Measurements from ENCODE around the gene TAF4.

TAF4 gene

GRCh38 chr20:62019881-62020492 lies 45.7 kb downstream of the TAF4 start:
- no peak for DNase-seq

- no peak for DNase-seq
Observed at GRCh38 chr20:62019144-62019805, 46.4 kb downstream of the TAF4 start.

- DNase-seq: no peak
Observed at GRCh38 chr20:62018437-62019143, 47.1 kb downstream of the TAF4 start.

- no peak for DNase-seq
Observed at GRCh38 chr20:62015540-62016288, 50.0 kb downstream of the TAF4 start.

- DNase-seq: no peak
Observed at GRCh38 chr20:62014889-62015537, 50.7 kb downstream of the TAF4 start.

- no peak for DNase-seq
Observed at GRCh38 chr20:62014488-62014775, 51.2 kb downstream of the TAF4 start.

GRCh38 chr20:62012631-62013030 lies 53.0 kb downstream of the TAF4 start:
- DNase-seq: no peak

- DNase-seq: no peak
Observed at GRCh38 chr20:62011938-62012534, 53.6 kb downstream of the TAF4 start.

GRCh38 chr20:62011403-62011790 lies 54.3 kb downstream of the TAF4 start:
- DNase-seq: no peak

- DNase-seq: peak; percentile 58
Observed at GRCh38 chr20:62010551-62011402, 54.9 kb downstream of the TAF4 start.

GRCh38 chr20:62009869-62010445 lies 55.7 kb downstream of the TAF4 start:
- no peak for DNase-seq

- no peak for DNase-seq
Observed at GRCh38 chr20:62009322-62009721, 56.4 kb downstream of the TAF4 start.

- DNase-seq: no peak
Observed at GRCh38 chr20:62008643-62009183, 57.0 kb downstream of the TAF4 start.

- DNase-seq: no peak
Observed at GRCh38 chr20:62007127-62007647, 58.5 kb downstream of the TAF4 start.

GRCh38 chr20:62006482-62006881 lies 59.2 kb downstream of the TAF4 start:
- no peak for DNase-seq

- no peak for DNase-seq
Observed at GRCh38 chr20:62004614-62005013, 61.1 kb downstream of the TAF4 start.

GRCh38 chr20:62003567-62004405 lies 61.9 kb downstream of the TAF4 start:
- no peak for DNase-seq

- no peak for DNase-seq
Observed at GRCh38 chr20:62002882-62003480, 62.7 kb downstream of the TAF4 start.

- no peak for DNase-seq
Observed at GRCh38 chr20:62001178-62001715, 64.4 kb downstream of the TAF4 start.

Measured in T-helper 9 cell (primary cell).